H1 (cell line): Measurements from ENCODE around the gene CEBPA. TPM values are rescaled to one million over a fixed set of nuclear protein-coding genes. Genes with fewer than 3 reads are reported as not detected.

Source experiments
- BACH1 ChIP-seq: IDR thresholded peaks from 2 replicates; pipeline ENCODE4 v1.6.1; 2012; ENCODE audit warnings: low read length, improper control_type of control experiment
- BCL11A ChIP-seq, 2 experiments: IDR thresholded peaks; one replicate each; pipeline ENCODE4 v1.6.1; 2011; ENCODE audit warnings: low read depth in 2 of 2, low read length in 2 of 2, mild to moderate bottlenecking in 2 of 2
- BRCA1 ChIP-seq: IDR thresholded peaks from 2 replicates; pipeline ENCODE4 v1.6.1; 2012; ENCODE audit warnings: low read depth, low read length, improper control_type of control experiment
- EGR1 ChIP-seq: IDR thresholded peaks from 2 replicates; pipeline ENCODE4 v1.6.1; 2011; ENCODE audit warnings: low read depth, low read length, borderline replicate concordance
- GTF2F1 ChIP-seq: IDR thresholded peaks from 2 replicates; pipeline ENCODE4 v1.6.1; 2012; ENCODE audit warnings: low read depth, low read length, improper control_type of control experiment, borderline replicate concordance
- NRF1 ChIP-seq: IDR thresholded peaks from 2 replicates; pipeline ENCODE4 v1.6.1; 2011; ENCODE audit warnings: mild to moderate bottlenecking, low read depth, low read length, improper control_type of control experiment
- POLR2A ChIP-seq, 2 experiments: IDR thresholded peaks; 1 replicate in 1 of 2; 2 replicates in 1 of 2; pipeline ENCODE4 v1.6.1; 2011; ENCODE audit warnings: low read depth in 2 of 2, low read length in 2 of 2, mild to moderate bottlenecking in 2 of 2; ENCODE audit errors: control extremely low read depth in 1 of 2
- POLR2AphosphoS5 ChIP-seq: IDR thresholded peaks from 2 replicates; pipeline ENCODE4 v1.6.1; 2011; ENCODE audit warnings: low read depth, low read length
- RAD21 ChIP-seq, 2 experiments: IDR thresholded peaks in 1 of 2; conservative IDR thresholded peaks in 1 of 2; 2 replicates each; pipeline ENCODE4 v1.6.1; 2011; ENCODE audit warnings: low read depth in 2 of 2, low read length in 2 of 2, improper control_type of control experiment in 1 of 2, inconsistent platforms in 1 of 2, mild to moderate bottlenecking in 1 of 2, moderate library complexity in 1 of 2
- TEAD4 ChIP-seq: IDR thresholded peaks from 2 replicates; pipeline ENCODE4 v1.6.1; 2012; ENCODE audit warnings: low read depth, low read length, inconsistent platforms, mixed read lengths
- polyA plus RNA-seq, 7 experiments: library from polyadenylated mRNA; depleted of rRNA in 3 of 7; stranded (reverse) in 5 of 7; unstranded in 2 of 7; fragments of >200 nt in 5 of 7; fragments of 200-250 nt in 2 of 7; gene quantifications; 1 replicate in 5 of 7; 2 replicates in 1 of 7; 4 replicates in 1 of 7; pipeline versions ENCODE4 v1.2.1 to v1.2.3, GENCODE V29; 2011 to 2013; ENCODE audit warnings: missing spikeins in 2 of 7, mixed read lengths in 2 of 7
- total RNA-seq: library from RNA; stranded (reverse); fragmentation: NEBNext Ultra II Directional; extraction: Animal tissue kit (Norgen Biotek cat#: 25700); gene quantifications from 2 replicates; pipeline ENCODE4 v1.2.1, GENCODE V29; 2021
- TF ChIP-seq, protein P1 (sequence below): fragments of 300-600 bp; sonication (generic); IDR thresholded peaks from 2 replicates; pipeline ENCODE4 v1.7.1; 2012; ENCODE audit warnings: low read length, moderate library complexity, mild to moderate bottlenecking, inconsistent platforms; ENCODE audit not compliant: insufficient replicate concordance
- TF ChIP-seq, protein P2 (sequence below): IDR thresholded peaks from 2 replicates; pipeline ENCODE4 v1.6.1; 2012; ENCODE audit warnings: inconsistent platforms

The CEBPA gene
- total and polyA plus RNA-seq, 2 of the 8 experiments (the other 6 are each of a cell fraction or from before 2014, with no cell fraction given): 2.0 to 2.7 TPM

DNA sequence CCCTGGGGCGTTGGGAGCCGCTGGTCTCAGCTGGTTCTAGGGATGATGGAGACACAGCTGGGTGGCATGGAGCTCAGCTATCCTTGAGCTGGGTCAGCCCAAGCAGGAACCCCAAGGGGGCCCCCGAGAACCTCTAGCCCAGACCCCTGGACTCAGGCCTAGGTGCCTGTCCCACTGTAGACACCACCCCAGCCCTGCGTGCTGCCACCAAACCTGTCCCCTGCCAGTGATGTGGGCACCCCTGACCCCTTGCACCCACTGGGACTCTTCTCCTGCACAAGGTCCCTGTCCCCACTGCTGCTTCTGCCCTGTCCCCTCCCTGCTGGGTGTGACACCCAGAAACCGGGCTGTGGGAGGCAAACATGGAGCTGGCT, 26.8 kb downstream of the CEBPA start (continued):
- TF ChIP-seq, protein P1, sequence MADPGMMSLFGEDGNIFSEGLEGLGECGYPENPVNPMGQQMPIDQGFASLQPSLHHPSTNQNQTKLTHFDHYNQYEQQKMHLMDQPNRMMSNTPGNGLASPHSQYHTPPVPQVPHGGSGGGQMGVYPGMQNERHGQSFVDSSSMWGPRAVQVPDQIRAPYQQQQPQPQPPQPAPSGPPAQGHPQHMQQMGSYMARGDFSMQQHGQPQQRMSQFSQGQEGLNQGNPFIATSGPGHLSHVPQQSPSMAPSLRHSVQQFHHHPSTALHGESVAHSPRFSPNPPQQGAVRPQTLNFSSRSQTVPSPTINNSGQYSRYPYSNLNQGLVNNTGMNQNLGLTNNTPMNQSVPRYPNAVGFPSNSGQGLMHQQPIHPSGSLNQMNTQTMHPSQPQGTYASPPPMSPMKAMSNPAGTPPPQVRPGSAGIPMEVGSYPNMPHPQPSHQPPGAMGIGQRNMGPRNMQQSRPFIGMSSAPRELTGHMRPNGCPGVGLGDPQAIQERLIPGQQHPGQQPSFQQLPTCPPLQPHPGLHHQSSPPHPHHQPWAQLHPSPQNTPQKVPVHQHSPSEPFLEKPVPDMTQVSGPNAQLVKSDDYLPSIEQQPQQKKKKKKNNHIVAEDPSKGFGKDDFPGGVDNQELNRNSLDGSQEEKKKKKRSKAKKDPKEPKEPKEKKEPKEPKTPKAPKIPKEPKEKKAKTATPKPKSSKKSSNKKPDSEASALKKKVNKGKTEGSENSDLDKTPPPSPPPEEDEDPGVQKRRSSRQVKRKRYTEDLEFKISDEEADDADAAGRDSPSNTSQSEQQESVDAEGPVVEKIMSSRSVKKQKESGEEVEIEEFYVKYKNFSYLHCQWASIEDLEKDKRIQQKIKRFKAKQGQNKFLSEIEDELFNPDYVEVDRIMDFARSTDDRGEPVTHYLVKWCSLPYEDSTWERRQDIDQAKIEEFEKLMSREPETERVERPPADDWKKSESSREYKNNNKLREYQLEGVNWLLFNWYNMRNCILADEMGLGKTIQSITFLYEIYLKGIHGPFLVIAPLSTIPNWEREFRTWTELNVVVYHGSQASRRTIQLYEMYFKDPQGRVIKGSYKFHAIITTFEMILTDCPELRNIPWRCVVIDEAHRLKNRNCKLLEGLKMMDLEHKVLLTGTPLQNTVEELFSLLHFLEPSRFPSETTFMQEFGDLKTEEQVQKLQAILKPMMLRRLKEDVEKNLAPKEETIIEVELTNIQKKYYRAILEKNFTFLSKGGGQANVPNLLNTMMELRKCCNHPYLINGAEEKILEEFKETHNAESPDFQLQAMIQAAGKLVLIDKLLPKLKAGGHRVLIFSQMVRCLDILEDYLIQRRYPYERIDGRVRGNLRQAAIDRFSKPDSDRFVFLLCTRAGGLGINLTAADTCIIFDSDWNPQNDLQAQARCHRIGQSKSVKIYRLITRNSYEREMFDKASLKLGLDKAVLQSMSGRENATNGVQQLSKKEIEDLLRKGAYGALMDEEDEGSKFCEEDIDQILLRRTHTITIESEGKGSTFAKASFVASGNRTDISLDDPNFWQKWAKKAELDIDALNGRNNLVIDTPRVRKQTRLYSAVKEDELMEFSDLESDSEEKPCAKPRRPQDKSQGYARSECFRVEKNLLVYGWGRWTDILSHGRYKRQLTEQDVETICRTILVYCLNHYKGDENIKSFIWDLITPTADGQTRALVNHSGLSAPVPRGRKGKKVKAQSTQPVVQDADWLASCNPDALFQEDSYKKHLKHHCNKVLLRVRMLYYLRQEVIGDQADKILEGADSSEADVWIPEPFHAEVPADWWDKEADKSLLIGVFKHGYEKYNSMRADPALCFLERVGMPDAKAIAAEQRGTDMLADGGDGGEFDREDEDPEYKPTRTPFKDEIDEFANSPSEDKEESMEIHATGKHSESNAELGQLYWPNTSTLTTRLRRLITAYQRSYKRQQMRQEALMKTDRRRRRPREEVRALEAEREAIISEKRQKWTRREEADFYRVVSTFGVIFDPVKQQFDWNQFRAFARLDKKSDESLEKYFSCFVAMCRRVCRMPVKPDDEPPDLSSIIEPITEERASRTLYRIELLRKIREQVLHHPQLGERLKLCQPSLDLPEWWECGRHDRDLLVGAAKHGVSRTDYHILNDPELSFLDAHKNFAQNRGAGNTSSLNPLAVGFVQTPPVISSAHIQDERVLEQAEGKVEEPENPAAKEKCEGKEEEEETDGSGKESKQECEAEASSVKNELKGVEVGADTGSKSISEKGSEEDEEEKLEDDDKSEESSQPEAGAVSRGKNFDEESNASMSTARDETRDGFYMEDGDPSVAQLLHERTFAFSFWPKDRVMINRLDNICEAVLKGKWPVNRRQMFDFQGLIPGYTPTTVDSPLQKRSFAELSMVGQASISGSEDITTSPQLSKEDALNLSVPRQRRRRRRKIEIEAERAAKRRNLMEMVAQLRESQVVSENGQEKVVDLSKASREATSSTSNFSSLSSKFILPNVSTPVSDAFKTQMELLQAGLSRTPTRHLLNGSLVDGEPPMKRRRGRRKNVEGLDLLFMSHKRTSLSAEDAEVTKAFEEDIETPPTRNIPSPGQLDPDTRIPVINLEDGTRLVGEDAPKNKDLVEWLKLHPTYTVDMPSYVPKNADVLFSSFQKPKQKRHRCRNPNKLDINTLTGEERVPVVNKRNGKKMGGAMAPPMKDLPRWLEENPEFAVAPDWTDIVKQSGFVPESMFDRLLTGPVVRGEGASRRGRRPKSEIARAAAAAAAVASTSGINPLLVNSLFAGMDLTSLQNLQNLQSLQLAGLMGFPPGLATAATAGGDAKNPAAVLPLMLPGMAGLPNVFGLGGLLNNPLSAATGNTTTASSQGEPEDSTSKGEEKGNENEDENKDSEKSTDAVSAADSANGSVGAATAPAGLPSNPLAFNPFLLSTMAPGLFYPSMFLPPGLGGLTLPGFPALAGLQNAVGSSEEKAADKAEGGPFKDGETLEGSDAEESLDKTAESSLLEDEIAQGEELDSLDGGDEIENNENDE: no peak
- TF ChIP-seq TEAD4: no peak
- TF ChIP-seq BCL11A (IDR thresholded peaks at IDR 0.05; ENCODE audit: low read depth in 2 of 2, low read length in 2 of 2): no peak
- TF ChIP-seq RAD21 (IDR thresholded peaks at IDR 0.05 in 1 of 2, conservative IDR thresholded peaks at IDR 0.05 in 1 of 2; ENCODE audit: low read depth in 2 of 2, low read length in 2 of 2): no peak
- TF ChIP-seq, protein P2, sequence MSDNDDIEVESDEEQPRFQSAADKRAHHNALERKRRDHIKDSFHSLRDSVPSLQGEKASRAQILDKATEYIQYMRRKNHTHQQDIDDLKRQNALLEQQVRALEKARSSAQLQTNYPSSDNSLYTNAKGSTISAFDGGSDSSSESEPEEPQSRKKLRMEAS: no peak
- TF ChIP-seq BRCA1: no peak
- TF ChIP-seq GTF2F1: no peak
- no peak for TF ChIP-seq NRF1
- no peak for TF ChIP-seq BACH1
- no peak for TF ChIP-seq POLR2AphosphoS5
- TF ChIP-seq EGR1: no peak
- no peak for TF ChIP-seq POLR2A (IDR thresholded peaks at IDR 0.05; ENCODE audit: control extremely low read depth in 1 of 2, low read depth in 2 of 2, low read length in 2 of 2)
